Middle frontal gyrus (tissue), 1 donor: Measurements from ENCODE around the gene MAML2.
A peak's percentile ranks its signal among the peaks of the same experiment; 100 is the strongest.
"Not testable (repeated sequence)": the region's sequence is repeated elsewhere in the genome, so short reads cannot be mapped to it uniquely, and the experiment has no call there.

Experiments used
- DNase-seq: peaks from one replicate; pipeline ENCODE4 v3.0.0-alpha.2; 2015; ENCODE audit warnings: low spot score; ENCODE audit errors: extremely low spot score

Gene MAML2

GRCh38 chr11:96271352-96271751 lies 71.6 kb downstream of the MAML2 start:
- DNase-seq: not testable (repeated sequence)

- DNase-seq: not testable (repeated sequence)
Measured at GRCh38 chr11:96268527-96268926, 74.5 kb downstream of the MAML2 start.

- no peak for DNase-seq
Measured at GRCh38 chr11:96267496-96268032, 75.4 kb downstream of the MAML2 start.

- no peak for DNase-seq
Measured at GRCh38 chr11:96267001-96267495, 75.9 kb downstream of the MAML2 start.

- no peak for DNase-seq
Measured at GRCh38 chr11:96265972-96266371, 77.0 kb downstream of the MAML2 start.

- no peak for DNase-seq
Measured at GRCh38 chr11:96265220-96265737, 77.7 kb downstream of the MAML2 start.

- DNase-seq: no peak
Measured at GRCh38 chr11:96264364-96264763, 78.6 kb downstream of the MAML2 start.

DNA sequence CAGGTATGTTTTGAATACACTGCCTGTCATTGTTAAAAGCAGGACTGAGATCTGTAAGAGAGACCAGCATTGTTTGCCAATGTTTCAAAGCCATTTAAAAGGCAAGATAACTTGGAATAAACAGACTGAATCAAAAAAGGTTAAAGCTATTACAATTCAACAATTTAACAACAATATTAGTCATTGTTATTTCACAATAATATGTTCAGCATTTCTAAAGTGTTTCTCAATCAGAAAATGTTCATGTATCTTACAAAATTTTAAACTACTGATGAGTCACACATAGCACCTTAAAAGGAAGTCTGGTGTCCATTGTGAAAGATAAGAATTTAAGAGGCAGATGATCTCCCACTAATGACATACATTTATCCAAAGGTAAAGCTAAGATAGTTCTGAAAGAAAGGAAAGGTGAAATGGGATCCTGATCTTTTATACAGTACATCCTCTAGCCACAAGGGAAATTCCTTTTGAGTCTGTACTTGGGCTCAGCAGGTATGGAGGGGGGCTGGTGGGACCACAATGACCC lies 79.7 kb downstream of the MAML2 start:
- no peak for DNase-seq

DNA sequence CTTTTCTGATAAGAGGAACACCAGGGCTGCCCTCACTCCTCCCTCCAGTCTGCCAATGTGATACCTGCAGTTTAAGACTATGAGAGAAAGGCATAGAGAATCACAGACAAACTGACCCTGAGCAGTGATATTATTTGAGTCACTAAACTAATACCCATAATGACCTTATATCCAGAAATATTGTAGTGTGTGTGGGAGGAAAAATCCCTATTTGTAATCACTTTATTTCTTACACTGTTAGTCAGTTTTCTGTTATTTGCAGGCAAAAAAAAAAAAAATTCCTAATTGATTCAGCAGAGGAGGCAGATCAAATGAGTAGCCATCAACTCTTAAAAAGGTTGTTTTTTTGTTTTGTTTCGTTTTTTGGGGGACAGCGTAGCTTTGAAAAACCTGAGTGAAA lies 82.5 kb downstream of the MAML2 start:
- no peak for DNase-seq

GRCh38 chr11:96260067-96260511 lies 82.9 kb downstream of the MAML2 start:
- DNase-seq: no peak

- DNase-seq: no peak
Measured at GRCh38 chr11:96259134-96259830, 83.7 kb downstream of the MAML2 start.

GRCh38 chr11:96257972-96258934 lies 84.7 kb downstream of the MAML2 start:
- no peak for DNase-seq

- DNase-seq: no peak
Measured at GRCh38 chr11:96257036-96257435, 86.0 kb downstream of the MAML2 start.

DNA sequence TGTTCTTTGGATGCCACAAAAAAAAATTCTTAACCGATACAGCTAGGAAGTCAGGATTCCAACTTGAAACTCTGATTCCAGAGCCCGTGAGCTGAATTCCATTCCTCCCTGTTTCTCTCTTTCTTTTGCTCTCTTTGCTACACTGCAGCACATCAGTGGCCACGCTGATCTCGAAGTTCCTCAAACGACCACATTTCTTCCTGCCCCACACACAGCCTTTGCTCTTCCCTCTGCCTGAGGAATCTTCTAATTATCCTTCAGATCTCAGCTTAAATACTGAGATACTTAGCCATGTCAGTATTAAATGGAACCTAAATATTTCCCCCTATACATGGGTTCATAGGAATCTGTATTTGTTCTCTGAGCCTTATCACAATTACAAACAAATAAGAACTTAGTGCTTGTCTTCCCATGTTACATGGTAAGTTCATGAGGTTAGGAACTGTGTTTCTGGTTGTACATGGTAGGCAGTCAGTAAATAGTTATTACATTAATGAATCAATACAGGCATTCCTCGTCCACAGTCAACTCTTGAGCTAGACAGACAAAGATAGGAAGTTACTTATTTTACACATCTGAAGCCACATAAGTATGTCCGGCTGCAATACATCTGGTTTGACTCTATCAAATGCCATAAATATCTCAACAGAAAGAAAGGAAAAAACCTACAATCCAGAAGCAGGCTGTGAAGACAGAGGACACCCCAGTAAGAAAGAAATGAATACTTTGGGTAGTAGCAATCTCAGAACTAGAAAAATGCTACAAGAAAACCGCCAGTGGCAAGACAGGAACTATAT lies 86.6 kb downstream of the MAML2 start:
- no peak for DNase-seq

DNA sequence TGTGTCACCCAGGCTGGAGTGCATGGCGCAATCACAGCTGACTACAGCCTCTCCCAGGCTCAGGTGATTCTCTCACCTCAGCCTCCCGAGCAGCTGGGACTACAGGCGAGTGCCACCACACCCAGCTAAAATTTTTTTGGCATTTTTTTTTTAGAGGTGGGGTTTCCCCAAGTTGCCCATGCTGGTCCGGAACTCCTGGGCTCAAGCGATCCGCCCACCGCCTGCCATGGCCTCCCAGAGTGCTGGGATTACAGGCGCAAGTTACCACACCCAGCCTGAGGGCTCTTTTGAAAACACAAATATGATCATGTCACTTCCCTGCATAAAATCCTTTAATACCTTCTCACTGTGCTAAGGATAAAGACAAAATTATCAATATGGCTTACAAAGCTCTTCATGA lies 88.1 kb downstream of the MAML2 start:
- DNase-seq: no peak

DNA sequence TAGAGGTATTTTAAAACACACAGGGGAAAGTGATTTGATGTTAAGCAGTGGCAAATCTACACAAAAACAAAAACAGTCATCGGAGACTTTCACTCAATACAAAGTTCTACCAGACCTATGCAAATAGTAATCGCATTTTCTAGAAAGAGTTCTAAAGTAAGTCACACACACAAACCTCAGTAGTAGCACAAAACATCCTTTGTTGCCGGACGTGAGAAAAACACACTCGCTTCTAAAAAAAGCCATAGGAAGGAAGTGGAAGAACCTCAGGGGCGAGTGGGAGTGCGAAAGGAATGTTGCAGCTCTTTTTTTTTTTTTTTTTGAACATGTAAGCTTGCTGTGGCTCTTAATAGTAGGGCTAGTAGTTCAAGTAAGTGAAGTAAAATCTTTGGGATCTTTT lies 88.9 kb downstream of the MAML2 start:
- no peak for DNase-seq

GRCh38 chr11:96246718-96247552 lies 96.1 kb downstream of the MAML2 start:
- no peak for DNase-seq

DNA sequence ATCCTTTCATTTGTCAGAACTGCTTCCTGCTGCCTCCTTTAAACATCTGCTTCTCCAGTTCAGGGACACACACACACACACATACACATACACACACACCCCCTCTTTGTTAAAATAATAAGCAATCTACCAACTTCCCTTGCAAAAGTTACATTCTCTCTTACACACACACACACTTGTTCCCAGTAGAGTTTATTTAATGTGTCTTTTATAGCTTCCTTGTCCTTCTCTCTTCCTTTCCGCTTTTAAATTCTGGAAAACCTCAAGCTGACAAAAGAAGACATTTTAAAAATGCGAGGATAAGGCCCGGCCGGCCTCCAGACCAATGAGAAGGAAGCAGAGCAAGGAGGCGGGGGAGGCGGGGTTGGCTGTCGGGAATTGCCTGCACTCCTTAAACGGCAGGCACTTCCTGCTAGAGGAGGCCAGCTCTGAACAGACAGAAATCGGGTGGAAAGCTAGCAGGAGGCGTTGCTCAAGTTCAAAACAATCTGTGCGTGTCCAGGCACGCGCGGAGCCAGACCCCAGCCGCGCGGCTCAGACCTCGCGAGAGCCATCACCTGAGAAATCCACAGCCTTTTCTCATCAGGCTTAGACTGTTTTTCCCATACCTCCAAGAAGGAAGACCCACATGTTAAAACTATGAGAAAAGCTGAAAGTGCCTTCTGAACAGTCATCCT lies 99.9 kb downstream of the MAML2 start:
- peak; percentile 56 for DNase-seq

DNA sequence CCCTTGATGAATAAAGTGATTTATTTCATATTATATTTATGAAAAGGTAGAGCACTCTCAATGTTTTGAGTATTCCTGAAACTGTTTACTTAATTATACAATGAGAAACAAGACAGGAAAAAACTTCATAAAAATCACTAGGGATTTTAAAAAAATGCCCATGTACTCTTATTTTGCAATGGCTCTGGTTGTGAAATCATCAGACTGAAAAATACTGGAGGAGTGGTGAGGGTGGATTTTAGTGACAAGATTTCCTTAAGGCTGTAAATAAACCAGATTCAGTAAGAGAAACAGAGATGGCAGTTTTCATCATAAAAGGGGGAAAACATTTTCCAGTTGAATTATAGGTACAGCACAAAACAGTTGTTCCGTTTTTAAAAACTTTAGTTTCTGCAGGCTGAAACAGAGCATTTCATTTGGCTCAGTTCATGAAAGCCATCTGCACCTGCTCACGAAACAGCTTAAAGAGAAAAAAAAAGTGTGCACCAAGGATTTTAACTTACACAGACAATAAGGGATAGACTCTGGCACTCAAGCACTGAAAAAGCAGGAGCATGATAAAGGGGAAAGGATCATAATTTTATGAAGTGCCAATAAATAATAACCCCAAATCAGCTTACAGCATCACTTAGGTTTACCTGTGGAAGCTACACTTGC lies 100.7 kb downstream of the MAML2 start:
- DNase-seq: no peak
